H9 (cell line): ENCODE measurements around the gene ITPR1. TPM values are rescaled to one million over a fixed set of nuclear protein-coding genes. Genes with fewer than 3 reads are reported as not detected.

ENCODE experiments used
- DNase-seq: peaks from one replicate; pipeline ENCODE4 v3.0.0-alpha.2; 2017
- H2AFZ ChIP-seq: one replicate; pipeline ENCODE4 v1.6.1; 2013; ENCODE audit warnings: mild to moderate bottlenecking, low read length, control low read depth, moderate library complexity
- H2AK5ac ChIP-seq: 2 replicates; pipeline ENCODE4 v1.6.1; 2013; ENCODE audit warnings: low read length, control low read depth, mixed read lengths; ENCODE audit not compliant: insufficient read length
- H2BK120ac ChIP-seq: one replicate; pipeline ENCODE4 v1.6.1; 2013; ENCODE audit warnings: low read depth, mild to moderate bottlenecking, low read length, control low read depth, inconsistent platforms; ENCODE audit not compliant: poor library complexity, severe bottlenecking
- H2BK12ac ChIP-seq: 2 replicates; pipeline ENCODE4 v1.6.1; 2013; ENCODE audit warnings: low read length, control low read depth, mixed read lengths, low read depth; ENCODE audit not compliant: insufficient read length
- H2BK15ac ChIP-seq: 2 replicates; pipeline ENCODE4 v1.6.1; 2013; ENCODE audit warnings: low read depth, low read length, control low read depth
- H2BK20ac ChIP-seq: one replicate; pipeline ENCODE4 v1.6.1; 2013; ENCODE audit warnings: low read depth, mild to moderate bottlenecking, low read length, control low read depth, inconsistent platforms; ENCODE audit not compliant: poor library complexity, severe bottlenecking
- H2BK5ac ChIP-seq: 2 replicates; pipeline ENCODE4 v1.6.1; 2013; ENCODE audit warnings: low read length, control low read depth, mixed read lengths; ENCODE audit not compliant: insufficient read length
- H3K14ac ChIP-seq: 2 replicates; pipeline ENCODE4 v1.6.1; 2013; ENCODE audit warnings: low read length, control low read depth; ENCODE audit not compliant: insufficient read depth
- H3K18ac ChIP-seq: 2 replicates; pipeline ENCODE4 v1.6.1; 2013; ENCODE audit warnings: low read depth, mild to moderate bottlenecking, mixed read lengths, low read length, control low read depth; ENCODE audit not compliant: insufficient read length
- H3K23ac ChIP-seq: 2 replicates; pipeline ENCODE4 v1.6.1; 2013; ENCODE audit warnings: low read length, control low read depth, mixed read lengths, low read depth; ENCODE audit not compliant: insufficient read length
- H3K23me2 ChIP-seq: 2 replicates; pipeline ENCODE4 v1.6.1; 2013; ENCODE audit warnings: low read depth, mild to moderate bottlenecking, mixed read lengths, low read length, control low read depth; ENCODE audit not compliant: insufficient read length, poor library complexity, severe bottlenecking
- H3K27ac ChIP-seq: 2 replicates; pipeline ENCODE4 v1.5.1; 2013; ENCODE audit warnings: low read length, control low read depth, mixed read lengths, low read depth; ENCODE audit not compliant: insufficient read length
- H3K27me3 ChIP-seq: 2 replicates; pipeline ENCODE4 v1.6.1; 2013; ENCODE audit warnings: low read length, control low read depth, inconsistent platforms; ENCODE audit not compliant: insufficient read depth
- H3K4ac ChIP-seq: 2 replicates; pipeline ENCODE4 v1.6.1; 2013; ENCODE audit warnings: low read depth, mild to moderate bottlenecking, control low read depth, inconsistent platforms, low read length, moderate library complexity
- H3K4me1 ChIP-seq: 2 replicates; pipeline ENCODE4 v1.6.1; 2013; ENCODE audit warnings: low read length, control low read depth, inconsistent platforms; ENCODE audit not compliant: insufficient read depth
- H3K4me2 ChIP-seq: 2 replicates; pipeline ENCODE4 v1.6.1; 2013; ENCODE audit warnings: low read length, control low read depth, mixed read lengths; ENCODE audit not compliant: insufficient read length, insufficient read depth
- H3K56ac ChIP-seq: 2 replicates; pipeline ENCODE4 v1.6.1; 2013; ENCODE audit warnings: low read depth, mild to moderate bottlenecking, mixed read lengths, low read length, control low read depth; ENCODE audit not compliant: insufficient read length
- H3K79me1 ChIP-seq: 2 replicates; pipeline ENCODE4 v1.6.1; 2013; ENCODE audit warnings: low read depth, mild to moderate bottlenecking, moderate library complexity, low read length, control low read depth, inconsistent platforms; ENCODE audit not compliant: insufficient read depth, poor library complexity, severe bottlenecking
- H3K79me2 ChIP-seq: 2 replicates; pipeline ENCODE4 v1.6.1; 2013; ENCODE audit warnings: low read length, control low read depth, inconsistent platforms; ENCODE audit not compliant: insufficient read depth
- H3K9ac ChIP-seq: 2 replicates; pipeline ENCODE4 v1.6.1; 2013; ENCODE audit warnings: low read length, control low read depth, mixed read lengths; ENCODE audit not compliant: insufficient read length; ENCODE audit errors: extremely low read depth
- H3K9me3 ChIP-seq: one replicate; pipeline ENCODE4 v1.6.1; 2013; ENCODE audit warnings: low read depth, low read length, inconsistent platforms; ENCODE audit not compliant: control insufficient read depth
- H3T11ph ChIP-seq: one replicate; pipeline ENCODE4 v1.6.1; 2013; ENCODE audit warnings: mild to moderate bottlenecking, low read length, control low read depth, inconsistent platforms
- H4K20me1 ChIP-seq: one replicate; pipeline ENCODE4 v1.6.1; 2013; ENCODE audit not compliant: control insufficient read depth, insufficient read length, insufficient read depth
- H4K5ac ChIP-seq: 2 replicates; pipeline ENCODE4 v1.6.1; 2013; ENCODE audit warnings: low read depth, mild to moderate bottlenecking, mixed read lengths, low read length, control low read depth; ENCODE audit not compliant: insufficient read length
- H4K8ac ChIP-seq: replicated peaks from 2 replicates; pipeline ENCODE4 v1.6.1; 2013; ENCODE audit warnings: low read length, control low read depth, mixed read lengths, low read depth; ENCODE audit not compliant: insufficient read length
- H4K91ac ChIP-seq: 2 replicates; pipeline ENCODE4 v1.6.1; 2013; ENCODE audit warnings: low read depth, mild to moderate bottlenecking, moderate library complexity, mixed read lengths, low read length, control low read depth; ENCODE audit not compliant: insufficient read length
- H3K27ac Mint-ChIP-seq, 3 experiments: 2 replicates in 2 of 3; 3 replicates in 1 of 3; pipeline ENCODE4 v1.8.0; 2020 to 2021; ENCODE audit warnings: mixed read lengths in 3 of 3, mild to moderate bottlenecking in 1 of 3, moderate library complexity in 1 of 3
- H3K27me3 Mint-ChIP-seq: 2 replicates; pipeline ENCODE4 v1.8.0; 2021; ENCODE audit warnings: low read depth, mild to moderate bottlenecking, moderate library complexity, mixed read lengths
- H3K36me3 Mint-ChIP-seq, 3 experiments: 2 replicates in 2 of 3; 3 replicates in 1 of 3; pipeline ENCODE4 v1.8.0; 2020 to 2021; ENCODE audit warnings: low read depth in 3 of 3, mixed read lengths in 3 of 3; ENCODE audit not compliant: insufficient read depth in 1 of 3
- H3K4me1 Mint-ChIP-seq, 2 experiments: 2 replicates each; pipeline ENCODE4 v1.8.0; 2020; ENCODE audit warnings: mixed read lengths in 2 of 2
- H3K4me3 Mint-ChIP-seq, 2 experiments: 2 replicates in 1 of 2; 3 replicates in 1 of 2; pipeline ENCODE4 v1.8.0; 2020 to 2021; ENCODE audit warnings: mild to moderate bottlenecking in 2 of 2, mixed read lengths in 2 of 2, moderate library complexity in 1 of 2
- H3K9me3 Mint-ChIP-seq, 2 experiments: 2 replicates in 1 of 2; 3 replicates in 1 of 2; pipeline ENCODE4 v1.8.0; 2020; ENCODE audit warnings: mild to moderate bottlenecking in 2 of 2, mixed read lengths in 2 of 2, moderate library complexity in 1 of 2
- WGBS: extraction: QIAGEN DNeasy Blood & Tissue Kit; methylation state at CpG from one replicate; pipeline ENCODE4 v1.1.7; 2013; ENCODE audit warnings: missing lambda C conversion rate, low lambda C conversion rate, mixed read lengths; ENCODE audit not compliant: insufficient read length; ENCODE audit errors: extremely low coverage; 5-methylcytosine and 5-hydroxymethylcytosine counted together
- total RNA-seq: library from RNA; stranded (reverse); gene quantifications from 2 replicates; pipeline ENCODE4 v1.2.1, GENCODE V29; 2021
- TF ChIP-seq, protein P1 (sequence below): fragments of 200-600 bp; sonication (generic); conservative IDR thresholded peaks from 3 replicates; pipeline ENCODE4 v1.8.0; 2021; ENCODE audit warnings: antibody characterized with exemption, mild to moderate bottlenecking

ITPR1 gene
- total RNA-seq, 1 experiment from 2014 or later = 4.2 TPM

DNA sequence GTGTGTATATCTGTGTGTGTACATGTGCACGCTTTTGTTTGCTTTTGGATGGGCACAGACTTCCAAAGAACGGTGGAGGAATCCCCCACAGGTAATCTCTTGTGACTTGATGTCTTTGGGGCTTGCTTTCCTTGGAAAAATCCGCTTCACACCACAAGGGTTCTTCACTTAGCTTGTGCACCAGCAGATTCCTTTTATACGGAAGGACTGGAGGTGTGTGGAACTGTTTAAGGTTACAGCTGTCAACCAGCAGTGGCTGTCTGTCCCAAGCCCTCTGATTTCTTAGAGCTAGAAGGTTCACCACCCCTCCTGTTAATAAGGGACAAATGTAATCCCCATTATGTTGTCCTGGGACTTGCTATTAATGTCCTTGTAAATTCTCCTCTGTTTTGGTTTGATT is 193.5 kb downstream of the ITPR1 start:
- no peak overlapping the region for H3K9ac ChIP-seq
- no peak overlapping the region for H3K4me2 ChIP-seq
- H3K9me3 Mint-ChIP-seq = peaks cover 0 to 7% of the 10 kb centered on the region in 2 experiments; a peak in 3 of 5 replicates

More for the DNA sequence above, 193.5 kb downstream of the ITPR1 start:
- Histone ChIP-seq H3K9me3 (no peaks in the 10 kb centered on the region), H3K27me3 (no peaks in the 10 kb centered on the region), H4K20me1 (no peaks in the 10 kb centered on the region), H2BK12ac (no peak overlapping the region), H3K14ac (no peak overlapping the region), H4K5ac (no peak overlapping the region), H4K8ac (no peak overlapping the region), H3K4me1 (no peaks in the 10 kb centered on the region), H3K79me1 (no peaks in the 10 kb centered on the region), H3K18ac (no peak overlapping the region), H3K56ac (no peak overlapping the region), H2BK20ac (no peak overlapping the region), H3K23me2 (no peaks in the 10 kb centered on the region), H2BK120ac (no peak overlapping the region), H3K23ac (no peak overlapping the region), H2AK5ac (no peak overlapping the region), H2BK15ac (no peak overlapping the region), H3K79me2 (no peaks in the 10 kb centered on the region), H2AFZ (no peak overlapping the region), H3T11ph (no peak overlapping the region), H3K4ac (no peak overlapping the region), H4K91ac (no peak overlapping the region), H2BK5ac (no peak overlapping the region), H3K27ac (no peak overlapping the region)
- no peak for DNase-seq
- TF ChIP-seq, protein P1, sequence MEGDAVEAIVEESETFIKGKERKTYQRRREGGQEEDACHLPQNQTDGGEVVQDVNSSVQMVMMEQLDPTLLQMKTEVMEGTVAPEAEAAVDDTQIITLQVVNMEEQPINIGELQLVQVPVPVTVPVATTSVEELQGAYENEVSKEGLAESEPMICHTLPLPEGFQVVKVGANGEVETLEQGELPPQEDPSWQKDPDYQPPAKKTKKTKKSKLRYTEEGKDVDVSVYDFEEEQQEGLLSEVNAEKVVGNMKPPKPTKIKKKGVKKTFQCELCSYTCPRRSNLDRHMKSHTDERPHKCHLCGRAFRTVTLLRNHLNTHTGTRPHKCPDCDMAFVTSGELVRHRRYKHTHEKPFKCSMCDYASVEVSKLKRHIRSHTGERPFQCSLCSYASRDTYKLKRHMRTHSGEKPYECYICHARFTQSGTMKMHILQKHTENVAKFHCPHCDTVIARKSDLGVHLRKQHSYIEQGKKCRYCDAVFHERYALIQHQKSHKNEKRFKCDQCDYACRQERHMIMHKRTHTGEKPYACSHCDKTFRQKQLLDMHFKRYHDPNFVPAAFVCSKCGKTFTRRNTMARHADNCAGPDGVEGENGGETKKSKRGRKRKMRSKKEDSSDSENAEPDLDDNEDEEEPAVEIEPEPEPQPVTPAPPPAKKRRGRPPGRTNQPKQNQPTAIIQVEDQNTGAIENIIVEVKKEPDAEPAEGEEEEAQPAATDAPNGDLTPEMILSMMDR = no peak
- H3K27ac Mint-ChIP-seq = no peak overlapping the region
- no CpG with 5 or more reads among the region's 4 CpGs for WGBS
- no peaks in the 10 kb centered on the region for H3K27me3 Mint-ChIP-seq
- H3K4me3 Mint-ChIP-seq = no peak overlapping the region
- H3K36me3 Mint-ChIP-seq = peaks cover 4 to 10% (median 5%) of the 10 kb centered on the region in 3 experiments; a peak in 4 of 7 replicates
- H3K4me1 Mint-ChIP-seq = peaks cover 5 to 6% of the 10 kb centered on the region in 2 experiments; a peak in 2 of 4 replicates
